Aorta (tissue), 5 donors: ENCODE measurements around the gene TSSK3. TPM values are rescaled to one million over a fixed set of nuclear protein-coding genes. Genes with fewer than 3 reads are reported as not detected.

Experiments used
- ATAC-seq: fragments of 200-7000 bp; cut with Tn5 transposase; one replicate; pipeline ENCODE4 v1.9.1; 2022; ENCODE audit warnings: moderate library complexity; ENCODE audit not compliant: low FRiP score
- DNase-seq, 2 donors: peaks; one replicate each; pipeline ENCODE4 v3.0.0-alpha.2; 2020
- H3K27ac ChIP-seq, 2 donors: one replicate each; pipeline ENCODE4 v1.5.1; 2013; ENCODE audit warnings: low read length in 2 of 2, mild to moderate bottlenecking in 2 of 2, moderate library complexity in 2 of 2, control low read depth in 1 of 2, inconsistent platforms in 1 of 2, low read depth in 1 of 2
- H3K27me3 ChIP-seq, 2 donors: one replicate each; pipeline ENCODE4 v1.6.1; 2013; ENCODE audit warnings: control low read depth in 1 of 2, low read length in 1 of 2, mild to moderate bottlenecking in 1 of 2, moderate library complexity in 1 of 2; ENCODE audit not compliant: insufficient read depth in 2 of 2, control insufficient read depth in 1 of 2
- H3K36me3 ChIP-seq, 2 donors: one replicate each; pipeline ENCODE4 v1.6.1; 2013; ENCODE audit warnings: control low read depth in 1 of 2, low read length in 1 of 2, mild to moderate bottlenecking in 1 of 2; ENCODE audit not compliant: insufficient read depth in 2 of 2, control insufficient read depth in 1 of 2
- H3K4me1 ChIP-seq, 2 donors: one replicate each; pipeline ENCODE4 v1.6.1; 2013; ENCODE audit warnings: low read length in 2 of 2, control low read depth in 1 of 2, mild to moderate bottlenecking in 1 of 2, moderate library complexity in 1 of 2; ENCODE audit not compliant: insufficient read depth in 2 of 2, control insufficient read depth in 1 of 2
- H3K4me3 ChIP-seq, 2 donors: one replicate each; pipeline ENCODE4 v1.5.1; 2013; ENCODE audit warnings: low read length in 2 of 2, control low read depth in 1 of 2, mild to moderate bottlenecking in 1 of 2
- H3K9me3 ChIP-seq: one replicate; pipeline ENCODE4 v1.6.1; 2013; ENCODE audit warnings: mild to moderate bottlenecking, low read length; ENCODE audit not compliant: control insufficient read depth
- WGBS, 2 donors: extraction: QIAGEN DNeasy Blood & Tissue Kit; methylation state at CpG; one replicate each; pipeline ENCODE4 v1.1.7; 2013; 5-methylcytosine and 5-hydroxymethylcytosine counted together
- intact Hi-C, 2 donors: fragments of 100-400 bp; cut with DNase I; formaldehyde crosslinking; loops; one replicate each; pipeline versions ENCODE4 v1.14.2 to v1.15.0; 2022
- polyA plus RNA-seq, 2 donors: library from polyadenylated mRNA; stranded (reverse); fragments of 200-250 nt; gene quantifications; one replicate each; pipeline ENCODE4 v1.2.3, GENCODE V29; 2013
- total RNA-seq, 2 donors: library from RNA; stranded (reverse); fragmentation: NEBNext Ultra II Directional; extraction: Animal tissue kit (Norgen Biotek cat#: 25700); gene quantifications; one replicate each; pipeline ENCODE4 v1.2.1, GENCODE V29; 2021
- donor health status: healthy with polysubstance abuse.
- donor health status: Bipolar disorder and iron deficiency.
- donor health status: DM: no; HTN: no; CAD: no.
- donor health status: DM: no; HTN: no; CAD: no.
- donor health status: DM: yes; HTN: yes; CAD: no.

The TSSK3 gene
- total and polyA plus RNA-seq, 4 donors, result 0.41 to 2.2 (median 1.7) TPM; not detected in 1

DNA sequence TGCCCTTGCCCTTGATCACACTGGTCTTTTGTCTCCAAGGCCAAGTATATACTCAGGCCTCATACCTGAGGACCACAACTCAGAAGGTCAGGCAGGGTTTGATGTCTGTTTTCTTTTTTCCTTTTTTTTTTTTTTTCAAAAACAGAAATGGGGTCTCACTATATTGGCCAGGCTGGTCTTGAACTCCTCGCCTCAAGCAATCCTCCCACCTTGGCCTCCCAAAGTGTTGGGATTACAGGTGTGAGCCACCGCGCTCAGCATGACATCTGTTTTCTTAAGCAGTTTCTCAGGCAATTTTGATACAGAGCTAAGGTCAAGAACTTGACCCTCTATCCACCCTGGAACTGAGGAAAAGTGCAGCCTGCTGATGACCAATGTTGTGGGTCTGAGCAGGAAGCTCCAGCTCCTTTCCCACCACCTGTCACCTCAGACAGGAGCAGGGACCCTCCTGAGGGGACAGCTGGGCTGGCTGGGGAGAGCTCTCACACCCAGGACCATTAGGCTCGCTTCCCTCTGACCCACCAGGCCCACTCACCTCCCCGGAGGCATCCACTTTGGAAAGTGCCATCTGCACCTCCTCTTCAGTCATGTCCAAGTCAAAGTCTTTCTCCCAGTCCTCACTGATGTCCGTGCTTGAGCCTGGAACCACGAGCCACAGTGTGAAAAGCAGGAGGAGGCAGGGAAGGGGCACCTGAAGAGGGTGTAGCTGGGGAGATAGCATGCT is 5.7 kb downstream of the TSSK3 start:
- Histone ChIP-seq H3K4me3 (no peak overlapping the region), H3K36me3 (peaks cover 6 to 16% of the 10 kb centered on the region in 2 donors), H3K27me3 (no peaks in the 10 kb centered on the region), H3K27ac (no peak overlapping the region), H3K9me3 (no peaks in the 10 kb centered on the region), H3K4me1 (no peaks in the 10 kb centered on the region)
- ATAC-seq (no peak), DNase-seq (peak in 1 of 2 donors; percentile 57)
- intact Hi-C loops, result no loop called here
- 90 to 94% methylated on average over 7 of the region's 7 CpGs for WGBS, 2 donors

DNA sequence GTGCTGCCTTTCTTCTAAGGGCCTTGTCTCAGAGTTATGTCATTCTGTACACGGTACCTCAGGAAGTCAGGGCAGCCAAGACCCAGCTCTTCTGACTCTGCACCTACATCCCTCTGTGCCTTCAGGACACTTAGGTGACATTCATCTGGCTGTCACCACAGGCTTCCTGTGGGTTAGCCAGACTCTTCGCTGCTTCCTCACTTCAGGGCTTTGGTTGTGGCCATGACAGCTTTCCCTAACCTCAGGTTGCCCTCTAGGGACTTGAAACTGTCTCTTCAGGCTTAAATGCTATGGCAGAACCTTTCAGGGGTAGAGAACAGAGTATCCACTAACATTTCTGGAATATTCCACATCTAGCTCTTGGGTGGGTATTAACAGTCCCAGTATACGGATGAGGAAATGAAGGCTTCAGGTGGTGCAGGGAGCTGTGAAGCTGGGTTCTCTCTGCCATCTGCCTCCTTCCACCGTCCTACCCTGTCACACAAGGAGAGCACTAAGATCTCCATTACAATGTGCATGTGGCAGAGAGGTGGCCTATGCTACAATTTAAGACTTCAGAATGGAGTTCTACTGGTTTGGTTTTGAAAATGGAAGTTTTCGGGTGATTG is 9.9 kb downstream of the TSSK3 start:
- Histone ChIP-seq H3K27ac (no peak overlapping the region), H3K4me3 (no peak overlapping the region), H3K27me3 (no peaks in the 10 kb centered on the region), H3K9me3 (no peaks in the 10 kb centered on the region), H3K4me1 (no peaks in the 10 kb centered on the region), H3K36me3 (peaks cover 3 to 17% of the 10 kb centered on the region in 2 donors)
- DNase-seq (no peak), ATAC-seq (no peak)
- 87 to 91% methylated on average over 5 of the region's 5 CpGs for WGBS, 2 donors
- intact Hi-C loops, result no loop called here

DNA sequence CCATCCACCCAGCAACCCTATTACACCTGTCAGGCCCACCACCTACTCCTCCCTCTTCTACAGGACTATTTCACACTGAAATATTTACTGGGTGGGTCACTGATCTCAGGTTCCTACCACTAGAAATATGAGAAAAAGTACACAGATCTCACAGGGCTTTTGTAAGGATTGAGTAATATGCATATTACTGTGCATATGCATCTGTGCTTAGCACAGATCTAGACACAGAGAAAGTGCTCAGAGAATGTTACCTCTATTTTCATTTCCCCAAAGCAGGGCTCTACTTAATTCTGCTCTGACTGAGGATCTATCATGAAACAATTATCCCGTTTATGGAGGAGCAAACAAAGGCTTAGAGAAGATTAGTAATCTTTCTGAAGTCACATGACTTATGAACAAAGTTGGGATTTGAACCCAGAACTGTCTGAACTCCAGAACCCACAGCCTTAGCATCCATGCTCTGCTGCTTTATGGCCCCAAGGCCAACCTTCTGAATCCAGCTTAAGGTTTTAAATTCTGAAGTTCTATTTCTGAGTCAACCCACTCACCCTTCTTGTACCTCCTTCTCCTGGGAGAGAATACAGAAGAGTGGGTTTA is 11.8 kb downstream of the TSSK3 start:
- no peaks in the 10 kb centered on the region for H3K9me3 ChIP-seq
- H3K27me3 ChIP-seq, result no peaks in the 10 kb centered on the region
- DNase-seq, result no peak
- H3K4me1 ChIP-seq, result no peaks in the 10 kb centered on the region
- no peak overlapping the region for H3K4me3 ChIP-seq
- no peak overlapping the region for H3K27ac ChIP-seq
- H3K36me3 ChIP-seq, result peaks cover 3 to 20% of the 10 kb centered on the region in 2 donors
- ATAC-seq, result no peak
- 82 to 84% methylated on average over 1 of the region's 1 CpG for WGBS, 2 donors
- intact Hi-C loops, result no loop called here

DNA sequence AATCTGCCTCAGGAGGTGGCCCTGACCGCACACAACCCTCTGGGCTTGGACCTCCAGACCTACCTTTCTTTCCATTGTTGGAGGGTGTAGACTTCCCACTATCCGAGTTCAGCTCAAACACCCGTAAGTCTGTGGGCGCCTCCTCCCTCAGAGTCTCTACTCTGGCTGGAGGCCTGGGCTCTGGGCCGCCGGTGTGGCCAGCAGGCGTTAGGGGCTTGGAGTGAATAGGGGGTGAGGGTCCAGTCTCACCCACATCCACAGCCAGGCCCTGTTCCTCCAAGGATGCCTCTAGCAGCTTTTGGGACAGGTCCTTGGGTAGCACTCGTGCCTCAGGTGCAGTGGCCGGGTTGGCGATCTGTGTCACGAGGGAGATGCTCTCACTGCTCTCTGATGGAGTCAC is 13.9 kb downstream of the TSSK3 start:
- H3K4me1 ChIP-seq, result no peaks in the 10 kb centered on the region
- H3K27ac ChIP-seq, result no peak overlapping the region
- no peak overlapping the region for H3K4me3 ChIP-seq
- DNase-seq (peak in 1 of 2 donors; percentile 48), ATAC-seq (no peak)
- H3K36me3 ChIP-seq, result peaks cover 3 to 25% of the 10 kb centered on the region in 2 donors
- 85 to 90% methylated on average over 11 of the region's 11 CpGs for WGBS, 2 donors
- intact Hi-C loops, result no loop called here
- no peaks in the 10 kb centered on the region for H3K27me3 ChIP-seq
- H3K9me3 ChIP-seq, result no peaks in the 10 kb centered on the region

DNA sequence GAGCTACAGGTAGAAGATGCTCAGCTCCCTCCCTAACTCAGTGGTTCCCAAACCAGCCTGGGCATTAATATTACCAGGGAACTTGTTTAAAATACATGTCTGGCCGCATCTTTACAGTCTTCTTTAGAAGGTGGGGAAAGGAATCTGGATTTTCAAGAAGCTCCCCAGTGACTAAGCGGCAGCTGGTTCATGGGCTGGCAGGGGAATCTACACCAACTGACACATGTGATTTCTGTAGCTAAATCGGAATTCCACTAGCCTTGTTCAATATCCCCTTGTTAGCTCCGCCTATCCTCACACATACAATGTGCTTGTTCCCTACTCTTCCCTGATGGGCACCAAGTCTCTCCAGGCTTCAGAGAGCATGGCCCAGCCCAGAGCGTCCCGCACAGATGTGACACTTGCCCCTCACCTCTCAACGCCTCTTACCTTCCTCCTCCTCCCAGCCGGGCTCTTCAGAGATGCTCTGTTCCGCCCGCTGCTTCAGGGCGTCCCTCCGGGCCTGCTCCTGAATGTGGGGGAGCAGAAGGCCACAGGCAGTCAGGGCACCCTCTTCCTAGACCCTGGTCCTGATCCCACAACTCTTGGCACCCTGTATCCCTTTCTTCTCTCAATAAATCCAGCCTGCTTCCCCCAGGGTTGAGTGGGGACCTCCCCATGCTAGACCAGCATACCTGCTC is 15.3 kb downstream of the TSSK3 start:
- Histone ChIP-seq H3K9me3 (no peaks in the 10 kb centered on the region), H3K4me1 (no peaks in the 10 kb centered on the region), H3K4me3 (no peak overlapping the region), H3K27ac (no peak overlapping the region), H3K27me3 (no peaks in the 10 kb centered on the region), H3K36me3 (peaks cover 1 to 21% of the 10 kb centered on the region in 2 donors)
- intact Hi-C loops, result no loop called here
- 91% methylated on average over 10 to 12 of the region's 12 CpGs for WGBS, 2 donors
- no peak for ATAC-seq
- no peak for DNase-seq

DNA sequence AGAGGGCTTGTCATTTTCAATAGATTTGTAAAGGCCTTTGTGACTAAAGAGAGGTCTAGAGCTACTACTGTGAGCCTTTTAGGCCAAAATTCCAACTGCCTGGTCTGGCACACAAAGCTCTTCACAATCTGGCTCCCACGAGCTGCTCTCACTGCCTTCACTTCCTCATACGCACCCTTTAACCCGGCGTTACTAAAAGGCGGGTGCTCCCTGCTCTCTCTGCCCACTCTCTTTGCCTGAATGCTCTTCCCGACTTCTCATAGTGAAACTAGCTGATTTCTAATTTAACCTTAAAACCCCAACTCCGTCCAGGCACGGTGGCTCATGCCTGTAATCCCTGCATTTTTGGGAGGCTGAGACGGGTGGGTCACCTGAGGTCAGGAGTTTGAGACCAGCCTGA is 17.7 kb downstream of the TSSK3 start:
- WGBS, 2 donors, result 92 to 93% methylated on average over 9 of the region's 9 CpGs
- Histone ChIP-seq H3K27ac (no peak overlapping the region), H3K36me3 (peaks cover 4 to 23% of the 10 kb centered on the region in 2 donors), H3K9me3 (no peaks in the 10 kb centered on the region), H3K4me3 (no peak overlapping the region), H3K4me1 (no peaks in the 10 kb centered on the region), H3K27me3 (no peaks in the 10 kb centered on the region)
- intact Hi-C loops, result no loop called here
- no peak for DNase-seq
- no peak for ATAC-seq

DNA sequence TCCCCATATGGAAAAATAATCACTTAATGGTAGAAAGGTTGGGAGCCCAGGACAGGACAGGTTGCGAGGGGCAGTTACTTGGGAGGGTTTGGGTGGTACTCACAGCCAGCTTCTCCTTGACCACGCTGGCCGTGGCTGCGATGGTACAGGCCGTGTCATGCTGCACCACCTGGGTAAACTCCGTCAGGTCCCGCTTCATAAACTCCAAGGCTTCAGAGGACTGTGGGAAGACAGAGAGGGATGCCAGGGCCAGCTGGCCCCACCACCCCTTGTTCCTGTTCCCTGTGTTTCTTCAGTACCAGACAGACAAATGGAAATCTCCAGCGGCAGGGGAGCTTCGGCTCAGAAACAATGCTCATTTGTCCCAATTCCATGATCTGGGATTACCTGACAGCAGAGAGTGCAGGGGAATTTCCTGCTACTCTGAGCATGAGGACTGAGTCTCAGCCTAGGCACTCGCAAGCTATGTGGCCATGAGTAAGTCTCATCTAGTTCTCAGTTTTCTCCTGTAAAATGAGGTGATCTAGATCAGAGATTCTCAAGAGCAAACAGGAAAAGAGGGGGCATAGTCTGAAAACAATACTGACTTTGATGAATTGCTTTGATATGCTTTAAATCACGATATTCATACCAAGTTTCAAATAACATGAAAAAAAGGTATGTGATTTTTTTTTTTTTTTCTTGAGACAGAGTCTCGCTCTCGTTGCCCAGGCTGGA is 24.5 kb downstream of the TSSK3 start:
- Histone ChIP-seq H3K27me3 (no peaks in the 10 kb centered on the region), H3K4me3 (no peak overlapping the region), H3K9me3 (no peaks in the 10 kb centered on the region), H3K4me1 (no peaks in the 10 kb centered on the region), H3K36me3 (peaks cover 4 to 7% of the 10 kb centered on the region in 2 donors), H3K27ac (no peak overlapping the region)
- DNase-seq (no peak), ATAC-seq (no peak)
- 87 to 89% methylated on average over 13 of the region's 13 CpGs for WGBS, 2 donors
- intact Hi-C loops, result no loop called here

DNA sequence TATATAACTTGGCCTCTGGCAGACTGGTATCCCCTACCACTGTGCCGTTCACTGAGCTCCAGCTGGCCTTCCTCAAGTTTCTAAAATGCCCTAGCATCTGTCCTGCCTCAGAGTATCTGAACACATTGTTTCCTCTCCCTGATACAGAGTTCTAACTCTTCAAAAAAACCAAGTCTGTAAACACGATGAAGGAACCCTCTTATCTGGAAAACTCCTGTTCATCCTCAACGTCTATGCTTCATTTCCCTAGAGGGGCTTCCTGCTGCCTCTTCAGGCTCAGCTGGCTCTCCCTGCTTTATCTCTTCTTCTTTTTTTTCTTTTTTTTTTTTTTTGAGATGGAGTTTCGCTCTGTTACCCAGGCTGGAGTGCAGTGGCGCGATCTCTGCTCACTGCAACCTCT is 26.3 kb downstream of the TSSK3 start:
- H3K4me1 ChIP-seq, result no peaks in the 10 kb centered on the region
- peaks cover 4 to 6% of the 10 kb centered on the region in 2 donors for H3K36me3 ChIP-seq
- H3K27me3 ChIP-seq, result no peaks in the 10 kb centered on the region
- no peaks in the 10 kb centered on the region for H3K9me3 ChIP-seq
- ATAC-seq (no peak), DNase-seq (no peak)
- WGBS, 2 donors, result 78 to 82% methylated on average over 6 of the region's 6 CpGs
- H3K4me3 ChIP-seq, result no peak overlapping the region
- intact Hi-C loops, result no loop called here
- no peak overlapping the region for H3K27ac ChIP-seq
